PFSK-1 (cell line): ENCODE results near the gene PLXNA1.

ENCODE experiments used
- FOXP2 ChIP-seq: optimal IDR thresholded peaks from 2 replicates; pipeline ENCODE3; 2011; ENCODE audit warnings: borderline replicate concordance, control low read depth, inconsistent platforms; ENCODE audit not compliant: insufficient read depth; ENCODE audit errors: extremely low read length, extremely low read depth
- POLR2AphosphoS5 ChIP-seq: IDR thresholded peaks from 2 replicates; pipeline ENCODE4 v1.6.1; 2012; ENCODE audit warnings: low read depth, mild to moderate bottlenecking, control low read depth, low read length, moderate library complexity
- REST ChIP-seq, 2 experiments: IDR thresholded peaks; 2 replicates each; pipeline versions ENCODE4 v1.6.1 to v1.8.0; 2011 to 2012; ENCODE audit warnings: low read depth in 2 of 2, low read length in 2 of 2, control low read depth in 1 of 2, inconsistent platforms in 1 of 2, mild to moderate bottlenecking in 1 of 2, moderate library complexity in 1 of 2; ENCODE audit not compliant: insufficient read depth in 1 of 2
- SIN3A ChIP-seq: IDR thresholded peaks from 2 replicates; pipeline ENCODE4 v1.6.1; 2012; ENCODE audit warnings: mild to moderate bottlenecking, low read length, moderate library complexity, borderline replicate concordance; ENCODE audit not compliant: insufficient read depth
- TAF1 ChIP-seq: IDR thresholded peaks from 2 replicates; pipeline ENCODE4 v1.6.1; 2012; ENCODE audit warnings: low read length, control low read depth, borderline replicate concordance; ENCODE audit not compliant: insufficient read depth

PLXNA1 gene

GRCh38 chr3:126952983-126953660 is 29.8 kb upstream of the PLXNA1 start:
- no peak for TF ChIP-seq POLR2AphosphoS5
- no peak for TF ChIP-seq SIN3A
- TF ChIP-seq TAF1 = no peak
- no peak for TF ChIP-seq REST (IDR thresholded peaks at IDR 0.05; ENCODE audit: insufficient read depth in 1 of 2, low read depth in 2 of 2, low read length in 2 of 2)
- TF ChIP-seq FOXP2 = no peak

- TF ChIP-seq POLR2AphosphoS5 = no peak
- no peak for TF ChIP-seq FOXP2
- no peak for TF ChIP-seq REST (IDR thresholded peaks at IDR 0.05; ENCODE audit: insufficient read depth in 1 of 2, low read depth in 2 of 2, low read length in 2 of 2)
These were observed 28.6 kb upstream of the PLXNA1 start for GRCh38 chr3:126954141-126954842.

GRCh38 chr3:126955004-126955790 is 27.7 kb upstream of the PLXNA1 start:
- TF ChIP-seq FOXP2 = no peak
- no peak for TF ChIP-seq SIN3A
- no peak for TF ChIP-seq REST (IDR thresholded peaks at IDR 0.05; ENCODE audit: insufficient read depth in 1 of 2, low read depth in 2 of 2, low read length in 2 of 2)
- TF ChIP-seq TAF1 = no peak
- no peak for TF ChIP-seq POLR2AphosphoS5

- TF ChIP-seq REST (IDR thresholded peaks at IDR 0.05; ENCODE audit: insufficient read depth in 1 of 2, low read depth in 2 of 2, low read length in 2 of 2) (no peak), SIN3A (no peak), POLR2AphosphoS5 (no peak), FOXP2 (no peak), TAF1 (no peak)
These were observed 26.6 kb upstream of the PLXNA1 start for GRCh38 chr3:126956361-126956760.
